Activated CD8-positive, alpha-beta memory T cell treated with anti-CD3 and anti-CD28 coated beads, Interleukin-2, amount 10 ng/mL, durations not matched to agents 7 days and 5 days (primary cell): Measurements from ENCODE around the gene FAM3B. TPM values are rescaled to one million over a fixed set of nuclear protein-coding genes. Genes with fewer than 3 reads are reported as not detected.

Experiments
- ATAC-seq: fragments of 150-1000 bp; cut with Tn5 transposase; one replicate; pipeline ENCODE4 v1.10.0; 2021; ENCODE audit warnings: moderate library complexity
- CTCF ChIA-PET: fragments of 350-600 bp; sonication (Branson Sonifier 250); formaldehyde crosslinking; loops from one replicate; lab custom pipeline; 2021; ENCODE audit warnings: antibody characterized with exemption; lab: Charles Lee
- DNase-seq: peaks from one replicate; pipeline ENCODE4 v3.0.0-alpha.2; 2020
- H3K27ac Mint-ChIP-seq: one replicate; pipeline ENCODE4 v1.8.0; 2021; ENCODE audit warnings: mild to moderate bottlenecking, mixed read lengths
- H3K27me3 Mint-ChIP-seq: one replicate; pipeline ENCODE4 v1.8.0; 2021; ENCODE audit warnings: mixed read lengths
- H3K36me3 Mint-ChIP-seq: one replicate; pipeline ENCODE4 v1.8.0; 2021; ENCODE audit warnings: mild to moderate bottlenecking, mixed read lengths
- H3K4me1 Mint-ChIP-seq: one replicate; pipeline ENCODE4 v1.8.0; 2021; ENCODE audit warnings: mixed read lengths
- H3K4me3 Mint-ChIP-seq: one replicate; pipeline ENCODE4 v1.8.0; 2021; ENCODE audit warnings: mild to moderate bottlenecking, moderate library complexity, mixed read lengths
- H3K9me3 Mint-ChIP-seq: one replicate; pipeline ENCODE4 v1.8.0; 2022; ENCODE audit warnings: low read depth, mixed read lengths
- total RNA-seq, 2 experiments: library from RNA; stranded (reverse); gene quantifications; one replicate each; pipeline ENCODE4 v1.2.3, GENCODE V29; 2021

Gene FAM3B
- total RNA-seq, 2 experiments from 2014 or later, result not detected

GRCh38 chr21:41371685-41372030, 55.1 kb downstream of the FAM3B start:
- H3K4me3 Mint-ChIP-seq, result no peak overlapping the region
- H3K9me3 Mint-ChIP-seq, result no peaks in the 10 kb centered on the region
- CTCF ChIA-PET, result interaction anchor here (1.8 to 1.9 kb wide), 2 partner anchors 8 to 89 kb away, joined by 4 to 10 read pairs; no protein-coding TSS in a partner anchor
- no peak overlapping the region for H3K27ac Mint-ChIP-seq
- DNase-seq (no peak), ATAC-seq (no peak)
- no peaks in the 10 kb centered on the region for H3K27me3 Mint-ChIP-seq
- H3K4me1 Mint-ChIP-seq, result peaks cover 69% of the 10 kb centered on the region
- peaks cover 41% of the 10 kb centered on the region for H3K36me3 Mint-ChIP-seq

GRCh38 chr21:41373253-41373652, 56.7 kb downstream of the FAM3B start:
- ATAC-seq (no peak), DNase-seq (no peak)
- Mint-ChIP-seq H3K9me3 (no peaks in the 10 kb centered on the region), H3K4me1 (peaks cover 55% of the 10 kb centered on the region), H3K27me3 (no peaks in the 10 kb centered on the region), H3K27ac (no peak overlapping the region), H3K4me3 (no peak overlapping the region), H3K36me3 (peaks cover 40% of the 10 kb centered on the region)
- CTCF ChIA-PET, result interaction anchor here (1.8 to 1.9 kb wide), 2 partner anchors 10 to 90 kb away, joined by 4 to 10 read pairs; no protein-coding TSS in a partner anchor

- no peaks in the 10 kb centered on the region for H3K27me3 Mint-ChIP-seq
- CTCF ChIA-PET, result no interaction called here
- DNase-seq, result no peak
- H3K36me3 Mint-ChIP-seq, result peaks cover 37% of the 10 kb centered on the region
- peaks cover 50% of the 10 kb centered on the region for H3K4me1 Mint-ChIP-seq
- no peak overlapping the region for H3K4me3 Mint-ChIP-seq
- no peak overlapping the region for H3K27ac Mint-ChIP-seq
- no peaks in the 10 kb centered on the region for H3K9me3 Mint-ChIP-seq
- ATAC-seq, result no peak
These were observed 57.2 kb downstream of the FAM3B start for GRCh38 chr21:41373763-41374162.

GRCh38 chr21:41374177-41374712, 57.6 kb downstream of the FAM3B start:
- DNase-seq, result no peak
- CTCF ChIA-PET, result no interaction called here
- H3K9me3 Mint-ChIP-seq, result no peaks in the 10 kb centered on the region

GRCh38 chr21:41374867-41375533, 58.4 kb downstream of the FAM3B start:
- H3K4me1 Mint-ChIP-seq, result peaks cover 41% of the 10 kb centered on the region
- peaks cover 44% of the 10 kb centered on the region for H3K36me3 Mint-ChIP-seq
- no peaks in the 10 kb centered on the region for H3K27me3 Mint-ChIP-seq
- H3K4me3 Mint-ChIP-seq, result no peak overlapping the region
- H3K27ac Mint-ChIP-seq, result peak overlapping the region; percentile 40
- peak; percentile 28 for ATAC-seq
- DNase-seq, result peak; percentile 54
- CTCF ChIA-PET, result interaction anchor here (1.6 kb wide), 1 partner anchor 92 kb away, joined by 5 read pairs; no protein-coding TSS in a partner anchor
- H3K9me3 Mint-ChIP-seq, result no peaks in the 10 kb centered on the region

More at GRCh38 chr21:41374177-41374712, 57.6 kb downstream of the FAM3B start:
- Mint-ChIP-seq H3K27me3 (no peaks in the 10 kb centered on the region), H3K27ac (no peak overlapping the region), H3K4me1 (peaks cover 45% of the 10 kb centered on the region), H3K36me3 (peaks cover 39% of the 10 kb centered on the region), H3K4me3 (no peak overlapping the region)
- ATAC-seq, result no peak

GRCh38 chr21:41375875-41376274, 59.3 kb downstream of the FAM3B start:
- H3K27me3 Mint-ChIP-seq, result no peaks in the 10 kb centered on the region
- H3K27ac Mint-ChIP-seq, result peak overlapping the region; percentile 40
- CTCF ChIA-PET, result interaction anchor here (1.6 kb wide), 1 partner anchor 93 kb away, joined by 5 read pairs; no protein-coding TSS in a partner anchor
- peaks cover 45% of the 10 kb centered on the region for H3K36me3 Mint-ChIP-seq
- no peak for ATAC-seq
- H3K4me1 Mint-ChIP-seq, result peaks cover 32% of the 10 kb centered on the region
- no peak for DNase-seq
- H3K9me3 Mint-ChIP-seq, result no peaks in the 10 kb centered on the region
- no peak overlapping the region for H3K4me3 Mint-ChIP-seq

- peaks cover 16% of the 10 kb centered on the region for H3K4me1 Mint-ChIP-seq
- H3K4me3 Mint-ChIP-seq, result no peak overlapping the region
- peaks cover 56% of the 10 kb centered on the region for H3K36me3 Mint-ChIP-seq
- no peaks in the 10 kb centered on the region for H3K9me3 Mint-ChIP-seq
- ATAC-seq, result no peak
- no peak overlapping the region for H3K27ac Mint-ChIP-seq
- no peaks in the 10 kb centered on the region for H3K27me3 Mint-ChIP-seq
- CTCF ChIA-PET, result interaction anchor here (1.0 kb wide), 1 partner anchor 83 kb away, joined by 3 read pairs; no protein-coding TSS in a partner anchor
- DNase-seq, result no peak
These were observed 61.1 kb downstream of the FAM3B start for GRCh38 chr21:41377715-41378114.

GRCh38 chr21:41378849-41379248, 62.2 kb downstream of the FAM3B start:
- DNase-seq, result no peak
- Mint-ChIP-seq H3K9me3 (no peaks in the 10 kb centered on the region), H3K27ac (no peak overlapping the region), H3K4me1 (peaks cover 12% of the 10 kb centered on the region), H3K36me3 (peaks cover 60% of the 10 kb centered on the region), H3K27me3 (no peaks in the 10 kb centered on the region), H3K4me3 (no peak overlapping the region)
- CTCF ChIA-PET, result no interaction called here
- no peak for ATAC-seq

- CTCF ChIA-PET, result no interaction called here
- H3K36me3 Mint-ChIP-seq, result peaks cover 62% of the 10 kb centered on the region
- DNase-seq (no peak), ATAC-seq (no peak)
- no peak overlapping the region for H3K27ac Mint-ChIP-seq
- H3K27me3 Mint-ChIP-seq, result no peaks in the 10 kb centered on the region
- no peaks in the 10 kb centered on the region for H3K9me3 Mint-ChIP-seq
- peaks cover 6% of the 10 kb centered on the region for H3K4me1 Mint-ChIP-seq
- H3K4me3 Mint-ChIP-seq, result no peak overlapping the region
These were observed 63.3 kb downstream of the FAM3B start for GRCh38 chr21:41379901-41380300.

GRCh38 chr21:41381731-41382130, 65.1 kb downstream of the FAM3B start:
- Mint-ChIP-seq H3K27ac (no peak overlapping the region), H3K4me3 (no peak overlapping the region), H3K27me3 (no peaks in the 10 kb centered on the region), H3K36me3 (peaks cover 67% of the 10 kb centered on the region), H3K4me1 (no peaks in the 10 kb centered on the region), H3K9me3 (no peaks in the 10 kb centered on the region)
- no peak for DNase-seq
- CTCF ChIA-PET, result no interaction called here
- ATAC-seq, result no peak

GRCh38 chr21:41387042-41387819, 70.6 kb downstream of the FAM3B start:
- H3K27me3 Mint-ChIP-seq, result no peaks in the 10 kb centered on the region
- H3K4me3 Mint-ChIP-seq, result no peak overlapping the region
- DNase-seq (no peak), ATAC-seq (no peak)
- CTCF ChIA-PET, result no interaction called here
- no peaks in the 10 kb centered on the region for H3K4me1 Mint-ChIP-seq
- H3K9me3 Mint-ChIP-seq, result no peaks in the 10 kb centered on the region
- H3K36me3 Mint-ChIP-seq, result peaks cover 60% of the 10 kb centered on the region
- no peak overlapping the region for H3K27ac Mint-ChIP-seq

GRCh38 chr21:41387824-41388223, 71.2 kb downstream of the FAM3B start:
- H3K27ac Mint-ChIP-seq, result no peak overlapping the region
- no peaks in the 10 kb centered on the region for H3K9me3 Mint-ChIP-seq
- no peaks in the 10 kb centered on the region for H3K27me3 Mint-ChIP-seq
- no peak overlapping the region for H3K4me3 Mint-ChIP-seq
- DNase-seq (no peak), ATAC-seq (no peak)
- peaks cover 56% of the 10 kb centered on the region for H3K36me3 Mint-ChIP-seq
- no peaks in the 10 kb centered on the region for H3K4me1 Mint-ChIP-seq
- CTCF ChIA-PET, result no interaction called here

- no peaks in the 10 kb centered on the region for H3K4me1 Mint-ChIP-seq
- H3K27me3 Mint-ChIP-seq, result no peaks in the 10 kb centered on the region
- ATAC-seq (no peak), DNase-seq (no peak)
- H3K4me3 Mint-ChIP-seq, result no peak overlapping the region
- H3K36me3 Mint-ChIP-seq, result peaks cover 56% of the 10 kb centered on the region
- CTCF ChIA-PET, result no interaction called here
- no peak overlapping the region for H3K27ac Mint-ChIP-seq
- H3K9me3 Mint-ChIP-seq, result no peaks in the 10 kb centered on the region
These were observed 71.7 kb downstream of the FAM3B start for GRCh38 chr21:41388259-41388658.
